Measurements from ENCODE around the gene FAM170B.

FAM170B gene

DNA sequence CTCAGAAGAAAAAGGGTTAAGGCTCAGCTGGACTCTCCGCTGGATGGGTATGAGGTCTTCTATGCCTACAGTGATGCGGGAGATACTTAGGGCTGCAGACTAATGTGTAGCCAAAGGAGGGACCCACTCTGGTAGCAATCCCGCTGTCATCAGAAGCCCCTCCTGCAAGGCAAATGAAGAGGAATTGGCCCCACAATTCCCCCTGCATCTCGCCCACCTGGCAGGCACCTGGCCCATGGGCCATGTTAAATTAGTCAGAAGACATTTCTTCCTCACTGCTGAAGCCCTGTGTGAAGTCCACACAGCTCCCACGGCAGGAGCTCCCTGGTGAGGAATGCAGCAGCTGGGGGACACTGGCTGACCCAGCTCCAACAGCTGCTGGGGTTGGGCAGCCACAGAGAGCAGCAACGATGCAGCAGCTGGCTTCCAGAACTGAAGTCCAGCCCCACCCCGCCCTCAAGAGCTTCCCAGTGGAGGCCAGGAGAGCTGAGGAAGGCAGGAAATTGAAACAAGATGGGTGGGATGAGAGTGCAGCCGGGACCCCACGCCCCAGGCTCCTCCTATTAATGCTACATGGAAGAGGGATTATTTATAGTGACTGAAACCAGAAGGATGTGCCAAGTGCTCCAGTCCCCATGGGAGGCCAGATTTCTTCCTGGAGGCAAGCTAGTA is 24.0 kb downstream of the FAM170B start:
- no peak for FAIRE-seq
- no peak for DNase-seq (ENCODE audit: insufficient read length, low spot score)

DNA sequence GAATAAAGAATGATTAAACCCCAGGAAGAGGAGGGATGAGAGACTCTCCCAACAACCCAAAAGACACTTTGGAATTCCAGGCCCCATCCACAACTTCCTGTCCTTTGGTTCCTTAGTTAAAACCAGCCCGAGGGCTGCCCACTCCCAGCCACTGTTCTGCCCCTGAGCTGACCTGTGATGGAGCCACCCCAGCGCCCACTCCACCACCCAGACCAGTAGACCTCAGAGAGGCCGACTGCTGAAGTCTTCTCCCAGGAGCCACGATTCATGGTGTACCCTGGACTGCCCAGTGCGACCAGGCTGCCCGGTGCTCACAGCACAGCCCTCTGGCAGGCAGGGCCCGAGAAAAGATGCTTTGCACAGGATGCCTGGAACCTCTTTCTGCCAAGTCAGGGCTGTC is 25.2 kb downstream of the FAM170B start:
- DNase-seq (ENCODE audit: insufficient read length, low spot score) (no peak), FAIRE-seq (no peak)

DNA sequence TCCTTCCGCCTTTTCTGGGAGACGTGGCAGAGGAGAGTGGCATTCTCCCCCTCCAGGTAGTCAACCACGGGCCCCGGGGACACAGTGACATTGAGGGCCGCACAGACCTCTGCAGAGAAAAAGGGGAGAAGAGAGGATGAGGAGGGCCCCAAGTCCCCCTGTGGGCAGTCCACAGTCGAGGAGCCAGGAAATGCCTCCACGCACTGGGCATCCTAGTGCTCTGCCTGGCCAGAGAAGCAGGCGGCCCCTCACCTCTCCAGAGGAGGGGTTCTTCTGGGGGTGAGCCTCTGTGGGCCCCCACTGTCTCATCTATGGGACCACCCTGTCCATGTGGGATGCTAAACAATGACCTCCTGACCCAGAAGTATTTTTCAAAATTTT is 25.9 kb downstream of the FAM170B start:
- DNase-seq (ENCODE audit: insufficient read length, low spot score) (no peak), FAIRE-seq (no peak)

DNA sequence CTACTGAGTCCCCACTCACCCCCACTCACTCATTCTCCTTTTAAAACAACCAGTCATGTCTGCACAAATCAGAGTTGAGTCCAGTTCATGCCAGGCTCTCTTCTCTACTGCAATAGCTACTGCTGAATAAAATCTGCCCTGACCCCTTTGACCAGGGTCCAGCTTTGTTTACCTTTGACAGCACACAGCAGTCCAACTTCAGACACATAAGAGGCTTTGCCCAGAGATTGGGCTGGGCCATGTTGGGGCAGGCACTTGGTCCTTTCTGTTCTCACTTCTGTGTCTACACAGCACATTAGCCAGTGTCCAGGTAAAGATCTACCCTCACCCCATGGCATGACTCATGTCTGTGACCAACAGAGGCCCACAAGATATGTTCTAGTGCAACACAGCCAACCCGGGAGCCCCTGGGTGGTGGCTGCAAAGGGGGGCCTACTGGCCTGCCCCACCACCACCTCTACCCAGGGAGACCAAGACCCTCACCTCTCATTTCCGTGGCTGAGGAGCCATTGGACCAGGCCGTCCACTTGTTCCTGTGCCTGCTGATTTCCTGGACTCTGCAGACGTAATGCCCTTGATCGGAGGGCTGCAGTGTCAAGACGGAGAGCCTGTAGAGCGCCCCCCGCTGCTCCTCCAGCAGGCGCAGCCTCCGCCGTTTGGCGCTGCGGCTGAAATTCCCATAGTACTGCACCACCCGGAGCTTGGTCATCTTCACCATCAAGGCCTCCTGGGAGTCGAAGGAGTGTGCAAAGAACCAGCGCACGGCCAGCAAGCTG is 26.5 kb downstream of the FAM170B start:
- no peak for FAIRE-seq

DNA sequence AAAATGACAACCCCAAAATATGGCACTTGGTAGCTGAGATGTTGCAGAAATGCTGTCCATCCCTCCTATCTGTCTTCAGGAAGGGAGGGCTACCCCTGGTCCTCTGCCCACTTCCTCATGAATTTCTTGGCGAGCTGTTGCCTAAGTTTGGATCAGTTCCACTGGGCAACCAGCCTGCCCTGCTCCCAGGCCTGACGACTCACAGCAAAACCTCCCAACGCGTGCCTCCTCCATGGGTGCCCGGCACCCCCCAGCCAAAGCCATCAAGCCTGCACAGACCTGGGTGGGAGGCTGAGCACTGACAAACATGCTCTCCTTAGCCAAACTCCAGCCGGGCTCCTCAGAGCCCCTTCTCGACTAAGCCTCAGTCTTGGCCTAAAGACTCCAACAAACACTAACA is 27.4 kb downstream of the FAM170B start:
- DNase-seq (ENCODE audit: insufficient read length, low spot score) (no peak), FAIRE-seq (no peak)

More for the DNA sequence above, 26.5 kb downstream of the FAM170B start:
- DNase-seq (ENCODE audit: insufficient read length, low spot score) = no peak

DNA sequence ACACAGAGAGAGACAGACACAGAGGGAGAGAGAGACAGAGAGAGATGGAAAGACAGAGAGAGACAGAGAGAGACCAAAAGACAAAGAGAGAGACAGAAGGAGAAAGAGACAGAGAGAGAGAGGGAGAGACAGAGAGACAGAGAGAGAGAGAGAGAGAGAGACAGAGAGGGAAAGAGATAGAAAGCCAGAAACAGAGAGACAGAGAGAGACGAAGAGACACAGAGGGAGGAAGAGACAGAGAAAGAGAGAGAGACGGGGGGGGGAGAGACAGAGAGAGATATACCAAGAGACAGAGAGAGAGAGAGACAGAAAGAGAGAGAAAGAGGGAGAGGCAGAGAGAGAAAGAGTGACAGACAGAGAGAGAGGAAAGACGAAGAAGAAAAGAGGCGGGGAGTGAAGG is 28.7 kb downstream of the FAM170B start:
- no peak for FAIRE-seq

DNA sequence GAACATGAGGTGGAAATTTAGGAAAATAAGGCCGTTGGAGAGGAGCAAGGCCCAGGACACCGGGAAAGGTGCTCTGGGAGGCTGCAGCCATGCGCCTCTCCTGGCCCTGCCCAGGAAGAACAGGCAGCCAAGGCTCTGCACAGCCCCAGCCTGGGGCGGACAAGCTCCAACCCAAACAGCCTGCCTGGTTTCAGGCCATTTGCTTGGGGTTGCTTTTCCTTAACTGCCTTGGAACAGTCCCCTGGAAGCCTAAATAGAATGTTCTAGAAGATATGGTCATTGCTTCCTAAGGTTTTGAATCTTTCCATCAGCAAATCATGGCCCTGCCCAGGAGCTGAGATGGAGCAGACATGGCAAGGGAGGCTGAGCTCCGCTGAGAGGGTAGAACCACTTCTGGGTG is 29.5 kb downstream of the FAM170B start:
- DNase-seq (ENCODE audit: insufficient read length, low spot score) (no peak), FAIRE-seq (no peak)

More for the DNA sequence above, 28.7 kb downstream of the FAM170B start:
- DNase-seq (ENCODE audit: insufficient read length, low spot score) = no peak

DNA sequence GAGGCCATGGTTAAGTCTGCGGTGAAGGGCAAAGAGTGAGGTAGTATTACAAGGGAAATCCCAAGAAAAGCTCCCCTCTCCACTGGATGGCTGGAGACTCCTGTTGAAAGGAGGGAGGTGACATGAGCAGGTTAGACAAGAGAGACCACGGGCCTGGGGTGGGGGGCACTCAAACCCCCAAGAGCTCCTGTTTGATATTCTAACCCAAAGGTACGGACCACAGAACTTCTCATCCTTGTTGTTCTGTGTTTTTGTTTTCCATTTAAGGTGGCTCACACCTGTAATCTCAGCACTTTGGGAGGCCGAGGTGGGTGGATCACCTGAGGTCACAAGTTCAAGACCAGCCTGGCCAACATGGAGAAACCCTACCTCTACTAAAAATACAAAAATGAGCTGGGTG is 30.1 kb downstream of the FAM170B start:
- FAIRE-seq (no peak), DNase-seq (ENCODE audit: insufficient read length, low spot score) (no peak)

DNA sequence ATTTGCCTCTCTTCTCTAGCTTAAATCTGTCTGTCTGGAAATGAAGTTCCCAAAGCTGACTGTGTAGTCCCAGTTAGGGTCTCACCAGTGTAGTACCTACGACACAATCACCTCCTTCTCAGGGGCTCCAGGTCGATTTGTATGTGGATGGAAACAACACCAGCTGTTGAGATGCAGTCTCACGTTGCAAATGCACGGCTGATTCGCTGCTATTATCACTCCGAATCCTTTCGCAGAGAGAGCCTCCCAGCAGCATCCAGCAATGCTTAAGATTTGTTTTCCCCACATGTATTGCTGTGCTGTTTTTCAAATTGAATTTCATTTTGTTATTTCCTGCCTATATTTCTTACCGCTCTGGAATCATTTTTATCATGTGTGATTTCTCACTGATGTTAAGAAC is 34.8 kb downstream of the FAM170B start:
- DNase-seq (ENCODE audit: insufficient read length, low spot score) (no peak), FAIRE-seq (no peak)

DNA sequence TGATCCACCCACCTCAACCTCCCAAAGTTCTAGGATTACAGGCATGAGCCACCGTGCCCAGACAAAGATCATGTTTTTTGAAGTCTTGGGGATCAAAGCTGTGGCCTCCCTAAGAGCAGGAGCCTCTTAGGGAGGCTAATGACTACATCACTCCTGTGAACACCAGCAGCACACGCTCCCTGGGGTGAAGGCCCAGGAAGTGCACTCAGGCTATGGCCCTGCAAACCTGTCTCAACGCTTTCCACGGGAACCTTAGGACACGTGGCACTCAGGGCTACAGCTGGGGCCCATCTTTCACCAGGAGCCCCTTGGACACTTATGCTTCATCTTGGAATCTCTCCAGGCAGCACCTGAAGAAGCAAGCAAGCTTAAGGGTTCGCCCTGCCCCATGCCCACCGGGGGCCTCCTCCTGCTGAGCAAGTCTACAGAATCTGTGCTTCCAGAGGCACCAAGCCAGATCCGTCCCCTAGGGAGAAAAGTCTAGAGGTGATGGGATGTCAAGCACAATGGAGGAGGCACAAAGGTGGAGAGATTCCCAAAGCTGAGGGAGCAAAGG is 36.9 kb downstream of the FAM170B start:
- no peak for DNase-seq (ENCODE audit: insufficient read length, low spot score)
- FAIRE-seq = no peak

DNA sequence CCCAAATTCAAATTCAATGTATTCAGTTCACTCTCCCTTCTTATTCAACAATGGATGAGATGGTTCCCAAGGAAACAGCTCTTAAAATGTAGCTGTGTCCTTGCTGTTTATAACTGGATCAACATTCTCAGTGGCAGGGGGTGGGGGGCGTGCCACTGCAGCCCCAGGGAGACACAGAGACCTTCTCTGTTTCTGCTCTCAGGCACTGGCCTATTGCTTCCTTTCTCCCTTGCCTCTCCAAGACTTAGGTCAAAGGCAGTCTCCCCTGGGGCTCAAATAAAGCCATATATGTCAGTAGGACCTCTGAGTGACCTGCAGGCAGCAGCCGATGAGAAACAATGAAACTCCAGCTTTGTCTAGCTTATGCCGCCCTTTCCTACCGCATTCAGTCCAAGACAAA is 39.2 kb downstream of the FAM170B start:
- FAIRE-seq = no peak
- DNase-seq (ENCODE audit: insufficient read length, low spot score) = no peak

DNA sequence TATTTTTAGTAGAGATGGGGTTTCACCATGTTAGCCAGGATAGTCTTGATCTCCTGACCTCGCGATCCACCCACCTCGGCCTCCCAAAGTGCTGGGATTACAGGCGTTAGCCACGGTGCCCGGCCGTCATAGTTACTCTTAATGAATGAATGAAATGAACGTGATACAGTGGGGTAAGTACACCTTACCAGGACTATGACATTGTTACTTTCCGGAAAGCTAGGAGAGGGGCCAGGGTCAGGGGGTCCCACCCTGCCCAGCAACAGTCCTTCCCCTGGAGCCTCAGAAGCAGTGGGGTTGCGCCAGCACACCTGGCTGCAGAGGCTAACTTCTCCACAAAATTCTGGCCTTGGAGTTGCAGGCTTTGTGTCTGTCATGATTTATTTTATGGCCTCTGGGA is 39.9 kb downstream of the FAM170B start:
- FAIRE-seq (no peak), DNase-seq (ENCODE audit: insufficient read length, low spot score) (no peak)

DNA sequence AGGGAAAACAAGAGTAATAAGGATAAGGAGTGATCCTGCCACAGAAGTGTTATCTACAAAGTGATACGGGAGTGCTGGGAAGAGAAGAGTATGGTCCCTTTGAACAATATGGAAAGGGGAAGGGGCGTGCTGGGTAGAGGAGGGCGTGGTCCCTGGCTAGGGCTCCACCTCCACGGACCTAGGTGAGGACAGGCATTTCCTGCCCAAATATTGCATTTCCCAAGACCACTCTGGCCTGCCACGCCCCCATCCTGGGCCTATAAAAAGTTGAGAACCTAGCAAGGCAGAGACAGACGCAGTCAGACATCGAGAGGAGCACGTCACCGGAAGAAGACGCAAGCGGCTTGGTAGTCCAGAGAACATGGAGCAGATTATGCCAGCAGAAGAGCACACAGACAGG is 41.3 kb downstream of the FAM170B start:
- FAIRE-seq (no peak), DNase-seq (ENCODE audit: insufficient read length, low spot score) (no peak)

DNA sequence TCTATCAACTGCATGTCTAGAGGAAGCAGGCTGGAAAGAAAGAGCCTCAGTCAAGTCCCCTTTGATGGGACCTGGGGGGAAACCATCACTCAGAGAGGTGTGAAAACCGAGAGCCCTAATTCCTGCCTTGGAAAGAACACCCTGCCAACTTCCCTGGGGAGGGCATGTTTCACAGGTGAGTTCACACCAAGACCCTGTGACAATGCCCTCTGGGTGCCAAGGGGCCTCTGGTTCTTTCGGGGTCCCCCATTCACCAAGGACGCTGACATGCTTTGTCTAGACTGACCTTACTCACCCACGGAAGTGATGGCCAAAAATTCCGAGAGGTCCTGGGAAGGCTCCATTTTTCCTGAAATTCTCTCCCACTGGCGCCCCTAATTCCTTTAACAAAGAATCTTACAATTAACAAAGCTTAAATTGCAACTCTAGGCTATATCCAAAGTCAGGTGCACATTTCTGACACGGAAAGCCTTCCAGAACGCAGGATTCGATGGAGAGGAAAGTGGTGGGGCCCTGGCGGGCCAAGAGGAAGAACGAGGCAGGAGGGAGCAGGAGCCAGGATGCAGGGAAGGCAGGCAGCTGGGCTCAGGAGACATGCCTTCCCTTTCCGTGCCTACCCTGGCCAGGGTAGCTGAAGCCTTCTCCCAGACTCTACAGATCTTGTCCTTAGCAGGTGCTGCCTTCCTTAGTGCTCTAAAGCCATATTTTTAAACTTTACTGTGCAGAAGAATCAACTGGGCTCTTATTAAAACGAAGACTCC is 42.2 kb downstream of the FAM170B start:
- DNase-seq (ENCODE audit: insufficient read length, low spot score) = no peak
- FAIRE-seq = no peak

DNA sequence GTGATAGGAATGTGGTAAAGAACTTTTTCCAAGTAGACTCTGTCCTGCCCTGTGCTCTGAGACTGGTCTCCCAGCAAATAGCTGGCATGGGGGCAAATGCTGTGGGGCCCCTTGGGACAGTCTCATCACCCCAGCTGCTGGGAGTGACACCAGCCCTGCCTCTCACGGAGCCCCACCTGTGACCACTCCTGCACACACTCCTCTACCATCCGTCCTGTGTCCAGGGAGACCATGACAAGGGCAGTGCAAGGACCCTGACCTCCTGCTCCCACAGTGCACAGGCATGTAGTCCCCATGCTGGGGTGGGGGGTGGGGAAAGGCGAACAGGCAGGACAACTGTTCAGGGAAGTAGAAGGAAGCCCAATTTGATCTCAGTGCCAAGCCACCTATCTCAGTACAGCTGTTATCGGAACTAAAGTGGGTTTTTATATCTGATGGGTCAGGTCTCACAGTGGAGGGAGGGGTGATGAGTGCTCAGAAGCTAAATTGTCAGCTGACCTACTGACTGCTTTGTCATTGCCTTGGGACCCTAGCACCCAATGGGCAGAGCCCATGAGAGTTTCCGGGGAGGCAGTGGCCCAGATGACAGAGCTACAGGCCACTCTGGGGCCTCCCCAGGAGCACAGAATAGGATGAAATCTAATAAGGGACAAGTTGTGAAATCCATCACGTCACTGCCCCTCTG is 43.0 kb downstream of the FAM170B start:
- no peak for FAIRE-seq
- DNase-seq (ENCODE audit: insufficient read length, low spot score) = no peak

DNA sequence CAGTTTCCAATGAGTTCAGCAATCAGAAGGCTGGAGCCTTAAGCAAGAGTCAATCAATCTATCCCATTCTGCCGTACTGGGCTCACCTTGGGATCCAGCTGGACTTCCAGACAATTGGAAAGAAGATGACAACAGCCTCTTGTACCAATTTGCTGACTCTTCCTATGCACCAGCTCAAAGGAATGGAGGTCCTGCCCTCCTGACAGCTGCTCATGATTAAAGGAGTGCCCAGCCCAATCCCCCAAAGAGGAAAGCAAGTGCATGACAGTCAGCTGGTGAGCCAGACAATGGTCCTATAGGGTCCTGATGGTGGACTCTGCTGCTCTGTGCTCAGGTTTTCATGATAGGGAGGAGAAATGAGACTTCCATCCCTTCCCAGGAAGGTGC is 43.6 kb downstream of the FAM170B start:
- DNase-seq (ENCODE audit: insufficient read length, low spot score) = no peak
- FAIRE-seq = no peak

DNA sequence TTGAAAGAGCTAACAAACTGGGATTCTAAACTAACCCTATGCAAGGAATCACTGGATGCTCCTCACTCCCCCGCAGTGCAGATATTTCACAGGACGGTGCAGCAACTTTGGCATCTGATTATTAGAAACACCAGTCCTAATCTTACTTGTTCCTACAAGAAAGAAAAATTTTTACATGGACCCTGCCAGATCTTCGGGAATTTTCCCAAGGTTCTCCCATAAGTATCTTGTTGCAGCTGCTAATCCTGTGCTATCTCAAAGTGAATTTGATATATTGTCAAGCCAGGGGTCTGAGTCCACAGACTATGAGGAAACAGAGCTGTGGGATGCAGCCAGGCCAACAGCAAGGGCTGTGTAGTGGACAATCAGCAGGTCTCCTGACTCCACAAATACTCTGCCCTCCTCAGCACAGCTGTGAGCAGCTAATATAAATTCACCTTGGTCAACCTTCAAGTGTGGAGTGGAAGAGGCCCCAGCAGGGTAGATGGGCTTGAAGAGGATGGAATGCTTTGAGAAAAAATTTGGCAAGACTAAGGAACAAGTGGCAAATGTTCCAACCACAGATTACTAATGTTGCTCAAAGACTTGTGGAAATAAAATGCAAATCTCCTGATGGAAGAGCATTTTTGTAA is 44.1 kb downstream of the FAM170B start:
- DNase-seq (ENCODE audit: insufficient read length, low spot score) = no peak
- FAIRE-seq = no peak

DNA sequence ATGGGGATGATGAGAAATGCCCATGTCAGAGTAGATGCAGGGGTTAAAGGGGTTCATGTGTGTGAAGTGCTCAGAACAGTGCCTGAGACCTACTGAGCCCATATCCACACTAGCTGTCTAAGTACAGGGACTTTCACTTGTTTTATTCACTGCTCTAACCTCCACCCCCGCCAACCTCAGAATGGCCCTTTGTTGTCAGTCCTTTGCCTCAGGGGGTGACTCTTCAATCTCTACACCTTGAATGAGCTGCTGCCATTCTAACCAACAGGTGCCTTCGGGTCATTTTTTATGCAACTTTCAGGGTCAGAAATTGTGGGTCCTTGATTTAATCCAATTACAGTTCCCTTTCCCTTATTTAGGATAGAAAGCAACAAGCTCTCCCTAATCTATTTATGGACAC is 44.7 kb downstream of the FAM170B start:
- DNase-seq (ENCODE audit: insufficient read length, low spot score) = no peak
- no peak for FAIRE-seq

DNA sequence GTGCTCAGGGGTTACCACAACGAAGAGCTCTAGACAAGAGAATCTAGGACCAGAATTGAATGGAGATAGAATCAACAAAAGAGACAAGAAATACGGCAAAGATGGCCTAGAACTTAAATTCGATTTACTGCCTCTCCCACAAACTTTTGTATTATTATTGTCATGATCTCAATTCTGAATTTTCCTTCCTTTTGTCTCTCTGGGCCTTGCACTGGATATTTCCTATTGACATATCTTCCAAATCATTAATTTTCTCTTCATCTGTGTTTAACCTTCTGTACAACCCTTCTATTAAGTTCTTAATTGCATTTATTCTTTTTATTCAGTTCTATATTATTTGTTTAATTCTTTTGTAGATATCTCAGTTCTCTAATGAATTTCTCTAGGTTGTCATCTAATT is 46.9 kb downstream of the FAM170B start:
- DNase-seq (ENCODE audit: insufficient read length, low spot score) = no peak
- FAIRE-seq = no peak

DNA sequence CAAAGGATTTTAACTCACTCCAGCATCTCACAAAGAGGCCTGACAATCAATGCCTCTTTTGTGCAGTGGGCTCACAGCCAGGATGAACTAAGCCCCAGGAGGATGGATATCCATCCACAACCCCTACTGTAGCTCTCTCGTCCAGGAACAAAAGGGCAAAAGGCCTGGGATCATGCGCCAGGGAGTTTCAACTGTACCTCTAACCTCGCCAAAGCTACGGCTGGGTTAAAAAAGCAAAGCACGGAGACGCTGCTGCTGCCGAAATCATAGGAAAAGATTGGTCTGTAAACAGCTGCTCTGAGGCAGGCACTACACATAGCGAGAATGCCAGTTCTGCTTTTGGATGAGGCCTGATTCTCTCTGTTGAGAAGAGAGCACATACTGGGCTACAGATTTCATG is 50.6 kb downstream of the FAM170B start:
- FAIRE-seq (no peak), DNase-seq (ENCODE audit: insufficient read length, low spot score) (no peak)
